Mesenchymal stem cell (in vitro differentiated cells and primary cell): ENCODE measurements around the gene ADGRV1.

Experiments used
- DNase-seq: peaks from one replicate; pipeline ENCODE4 v3.0.0-alpha.2; 2013
- H2AFZ ChIP-seq: one replicate; pipeline ENCODE4 v1.6.1; 2013; ENCODE audit warnings: low read depth, mild to moderate bottlenecking, control low read depth, inconsistent platforms, low read length, moderate library complexity
- H2AK5ac ChIP-seq: 2 replicates; pipeline ENCODE4 v1.6.1; 2013; ENCODE audit warnings: low read length, moderate library complexity, mild to moderate bottlenecking, inconsistent platforms; ENCODE audit not compliant: severe bottlenecking
- H2BK120ac ChIP-seq: one replicate; pipeline ENCODE4 v1.6.1; 2013; ENCODE audit warnings: low read depth, mild to moderate bottlenecking, inconsistent platforms, low read length, moderate library complexity
- H2BK12ac ChIP-seq, 2 experiments: one replicate each; pipeline ENCODE4 v1.6.1; 2013; ENCODE audit warnings: inconsistent platforms in 2 of 2, low read length in 2 of 2, mild to moderate bottlenecking in 2 of 2, moderate library complexity in 2 of 2, control low read depth in 1 of 2
- H2BK15ac ChIP-seq: one replicate; pipeline ENCODE4 v1.6.1; 2013; ENCODE audit warnings: mild to moderate bottlenecking, low read depth, inconsistent platforms; ENCODE audit not compliant: poor library complexity, severe bottlenecking
- H2BK5ac ChIP-seq: 2 replicates; pipeline ENCODE4 v1.6.1; 2013; ENCODE audit warnings: low read depth, mild to moderate bottlenecking, low read length, control low read depth, inconsistent platforms; ENCODE audit not compliant: poor library complexity, severe bottlenecking
- H3K14ac ChIP-seq, 2 experiments: one replicate each; pipeline ENCODE4 v1.6.1; 2013; ENCODE audit warnings: inconsistent platforms in 2 of 2, low read length in 2 of 2, control low read depth in 1 of 2, mild to moderate bottlenecking in 1 of 2, moderate library complexity in 1 of 2
- H3K18ac ChIP-seq, 2 experiments: one replicate each; pipeline ENCODE4 v1.6.1; 2013; ENCODE audit warnings: inconsistent platforms in 2 of 2, low read length in 2 of 2, control low read depth in 1 of 2, low read depth in 1 of 2, mild to moderate bottlenecking in 1 of 2
- H3K23ac ChIP-seq, 2 experiments: one replicate each; pipeline ENCODE4 v1.6.1; 2013; ENCODE audit warnings: inconsistent platforms in 2 of 2, low read length in 2 of 2, mild to moderate bottlenecking in 2 of 2, moderate library complexity in 2 of 2, control low read depth in 1 of 2
- H3K27ac ChIP-seq: 2 replicates; pipeline ENCODE4 v1.5.1; 2013; ENCODE audit warnings: mild to moderate bottlenecking, moderate library complexity, low read length, control low read depth, inconsistent platforms; ENCODE audit not compliant: poor library complexity, severe bottlenecking
- H3K27me3 ChIP-seq, 2 experiments: 2 replicates each; pipeline versions ENCODE4 v1.6.1 to v1.7.0; 2013; ENCODE audit warnings: low read length in 2 of 2, mild to moderate bottlenecking in 2 of 2, moderate library complexity in 2 of 2, control low read depth in 1 of 2, inconsistent platforms in 1 of 2; ENCODE audit not compliant: control insufficient read depth in 1 of 2, insufficient read depth in 1 of 2
- H3K36me3 ChIP-seq, 2 experiments: 2 replicates each; pipeline versions ENCODE4 v1.6.1 to v1.7.0; 2013; ENCODE audit warnings: low read length in 2 of 2, control low read depth in 1 of 2, inconsistent platforms in 1 of 2, low read depth in 1 of 2, mild to moderate bottlenecking in 1 of 2; ENCODE audit not compliant: insufficient read depth in 2 of 2, control insufficient read depth in 1 of 2
- H3K4ac ChIP-seq, 2 experiments: one replicate each; pipeline ENCODE4 v1.6.1; 2013; ENCODE audit warnings: inconsistent platforms in 2 of 2, low read length in 2 of 2, mild to moderate bottlenecking in 2 of 2, moderate library complexity in 2 of 2, control low read depth in 1 of 2, low read depth in 1 of 2
- H3K4me1 ChIP-seq: 2 replicates; pipeline ENCODE4 v1.6.1; 2013; ENCODE audit warnings: low read depth, low read length, control low read depth; ENCODE audit not compliant: control insufficient read depth, insufficient read depth
- H3K4me2 ChIP-seq: 2 replicates; pipeline ENCODE4 v1.6.1; 2013; ENCODE audit warnings: low read length, mild to moderate bottlenecking, inconsistent platforms; ENCODE audit not compliant: poor library complexity, severe bottlenecking
- H3K4me3 ChIP-seq, 2 experiments: 2 replicates each; pipeline versions ENCODE4 v1.5.1 to v1.7.0; 2013; ENCODE audit warnings: low read length in 2 of 2, mild to moderate bottlenecking in 2 of 2, control low read depth in 1 of 2, low read depth in 1 of 2; ENCODE audit not compliant: insufficient read depth in 1 of 2
- H3K79me1 ChIP-seq: replicated peaks from 2 replicates; pipeline ENCODE4 v1.6.1; 2013; ENCODE audit warnings: mild to moderate bottlenecking, control low read depth, low read length, inconsistent platforms; ENCODE audit not compliant: poor library complexity, severe bottlenecking
- H3K9ac ChIP-seq: 2 replicates; pipeline ENCODE4 v1.7.0; 2013; ENCODE audit warnings: mild to moderate bottlenecking, low read length, moderate library complexity
- H3K9me3 ChIP-seq: 2 replicates; pipeline ENCODE4 v1.7.0; 2013; ENCODE audit warnings: mild to moderate bottlenecking, low read length; ENCODE audit not compliant: control insufficient read depth
- H4K8ac ChIP-seq: one replicate; pipeline ENCODE4 v1.6.1; 2013; ENCODE audit warnings: inconsistent platforms, mild to moderate bottlenecking, low read length, moderate library complexity
- H4K91ac ChIP-seq: one replicate; pipeline ENCODE4 v1.6.1; 2013; ENCODE audit warnings: mild to moderate bottlenecking, low read length, inconsistent platforms
- WGBS: methylation state at CpG from one replicate; pipeline ENCODE4 v1.1.7; 2013; ENCODE audit warnings: mixed read lengths; 5-methylcytosine and 5-hydroxymethylcytosine counted together

The ADGRV1 gene

GRCh38 chr5:91058575-91058974 is 500.0 kb downstream of the ADGRV1 start:
- Histone ChIP-seq H2AFZ (no peak overlapping the region), H2AK5ac (no peak overlapping the region), H3K18ac (no peak overlapping the region), H3K4me3 (no peak overlapping the region), H4K8ac (no peak overlapping the region), H3K27me3 (peaks cover 0 to 11% of the 10 kb centered on the region in 2 experiments), H2BK12ac (no peak overlapping the region), H3K14ac (no peak overlapping the region), H2BK5ac (no peak overlapping the region), H2BK120ac (no peak overlapping the region), H3K27ac (no peak overlapping the region), H3K4ac (no peak overlapping the region), H3K36me3 (no peaks in the 10 kb centered on the region), H3K9ac (no peak overlapping the region), H3K23ac (no peak overlapping the region), H3K4me1 (no peaks in the 10 kb centered on the region), H2BK15ac (no peak overlapping the region), H3K9me3 (no peaks in the 10 kb centered on the region), H3K4me2 (no peak overlapping the region), H3K79me1 (no peaks in the 10 kb centered on the region), H4K91ac (no peak overlapping the region)
- 84% methylated on average over 4 of the region's 4 CpGs for WGBS
- no peak for DNase-seq

- no peak overlapping the region for H3K4me2 ChIP-seq
These were observed 500.8 kb downstream of the ADGRV1 start for GRCh38 chr5:91059409-91059808.

GRCh38 chr5:91061094-91061493 is 502.5 kb downstream of the ADGRV1 start:
- H3K4me2 ChIP-seq, result no peak overlapping the region
- H3K4ac ChIP-seq, result no peak overlapping the region
- no peak overlapping the region for H2AFZ ChIP-seq
- H2BK12ac ChIP-seq, result no peak overlapping the region
- H2BK120ac ChIP-seq, result no peak overlapping the region
- DNase-seq, result no peak
- H3K36me3 ChIP-seq, result no peaks in the 10 kb centered on the region
- no peak overlapping the region for H3K23ac ChIP-seq
- no peaks in the 10 kb centered on the region for H3K9me3 ChIP-seq
- no peak overlapping the region for H4K91ac ChIP-seq
- no peak overlapping the region for H3K4me3 ChIP-seq
- H2BK15ac ChIP-seq, result no peak overlapping the region
- H4K8ac ChIP-seq, result no peak overlapping the region
- no peaks in the 10 kb centered on the region for H3K4me1 ChIP-seq
- 100% methylated on average over 1 of the region's 2 CpGs for WGBS
- H3K27ac ChIP-seq, result no peak overlapping the region
- H2AK5ac ChIP-seq, result no peak overlapping the region
- H2BK5ac ChIP-seq, result no peak overlapping the region
- H3K79me1 ChIP-seq, result no peaks in the 10 kb centered on the region
- no peak overlapping the region for H3K14ac ChIP-seq
- peaks cover 0 to 11% of the 10 kb centered on the region in 2 experiments for H3K27me3 ChIP-seq
- no peak overlapping the region for H3K18ac ChIP-seq
- no peak overlapping the region for H3K9ac ChIP-seq

More at GRCh38 chr5:91059409-91059808, 500.8 kb downstream of the ADGRV1 start:
- H2AK5ac ChIP-seq, result no peak overlapping the region
- H3K27me3 ChIP-seq, result peaks cover 0 to 11% of the 10 kb centered on the region in 2 experiments
- H3K27ac ChIP-seq, result no peak overlapping the region
- no peak overlapping the region for H3K4ac ChIP-seq
- H4K91ac ChIP-seq, result no peak overlapping the region
- no peaks in the 10 kb centered on the region for H3K4me1 ChIP-seq
- H2BK5ac ChIP-seq, result no peak overlapping the region
- no peaks in the 10 kb centered on the region for H3K9me3 ChIP-seq
- H3K9ac ChIP-seq, result no peak overlapping the region
- H3K14ac ChIP-seq, result no peak overlapping the region
- H2BK12ac ChIP-seq, result no peak overlapping the region
- no peak overlapping the region for H3K23ac ChIP-seq
- H3K36me3 ChIP-seq, result no peaks in the 10 kb centered on the region
- no peak for DNase-seq
- H3K4me3 ChIP-seq, result no peak overlapping the region
- H2BK15ac ChIP-seq, result no peak overlapping the region
- H2BK120ac ChIP-seq, result no peak overlapping the region
- no CpG with 5 or more reads among the region's 1 CpG for WGBS
- H3K79me1 ChIP-seq, result no peaks in the 10 kb centered on the region
- no peak overlapping the region for H4K8ac ChIP-seq
- H3K18ac ChIP-seq, result no peak overlapping the region
- no peak overlapping the region for H2AFZ ChIP-seq

- no peaks in the 10 kb centered on the region for H3K79me1 ChIP-seq
- no peak overlapping the region for H2BK120ac ChIP-seq
- H2AFZ ChIP-seq, result no peak overlapping the region
- no peaks in the 10 kb centered on the region for H3K4me1 ChIP-seq
- no peak overlapping the region for H4K91ac ChIP-seq
- no peak overlapping the region for H2BK15ac ChIP-seq
- H4K8ac ChIP-seq, result no peak overlapping the region
- H3K14ac ChIP-seq, result no peak overlapping the region
- H2BK5ac ChIP-seq, result no peak overlapping the region
- no peak overlapping the region for H3K4me2 ChIP-seq
- H3K27me3 ChIP-seq, result peaks cover 0 to 11% of the 10 kb centered on the region in 2 experiments
- no peak overlapping the region for H2AK5ac ChIP-seq
- no peak overlapping the region for H3K23ac ChIP-seq
- H3K27ac ChIP-seq, result no peak overlapping the region
- H3K36me3 ChIP-seq, result no peaks in the 10 kb centered on the region
- no peak overlapping the region for H2BK12ac ChIP-seq
- no peaks in the 10 kb centered on the region for H3K9me3 ChIP-seq
- H3K18ac ChIP-seq, result no peak overlapping the region
- WGBS, result 87% methylated on average over 2 of the region's 2 CpGs
- H3K4ac ChIP-seq, result no peak overlapping the region
- H3K9ac ChIP-seq, result no peak overlapping the region
- H3K4me3 ChIP-seq, result no peak overlapping the region
- no peak for DNase-seq
These were observed 503.5 kb downstream of the ADGRV1 start for GRCh38 chr5:91061946-91062562.
